ENCODE data around the gene DBX1. TPM values are rescaled to one million over a fixed set of nuclear protein-coding genes. Genes with fewer than 3 reads are reported as not detected.

Gene DBX1
- total and polyA plus RNA-seq, 2 donors: not detected

Other genes with a start within 250 kb of the DBX1 start
- 18.5 TPM for gene HTATIP2, start 203.2 kb upstream of the DBX1 start, total RNA-seq
- gene HTATIP2, start 203.2 kb upstream of the DBX1 start, polyA plus RNA-seq: 44.9 TPM
- 18.5 TPM for gene PRMT3, start 227.2 kb upstream of the DBX1 start, total RNA-seq
- 12.8 TPM for gene PRMT3, start 227.2 kb upstream of the DBX1 start, polyA plus RNA-seq